HG02763 (cell line): Measurements from ENCODE around the gene RTN4R.

ENCODE experiments used
- ATAC-seq: cut with Tn5 transposase; IDR thresholded peaks from one replicate; pipeline ENCODE4 v1.9.1; 2021; ENCODE audit warnings: mild to moderate bottlenecking, moderate library complexity; ENCODE audit not compliant: unreplicated experiment

RTN4R gene

GRCh38 chr22:20231514-20232236, 36.4 kb downstream of the RTN4R start:
- ATAC-seq, result no peak

GRCh38 chr22:20230777-20231420, 37.2 kb downstream of the RTN4R start:
- ATAC-seq, result no peak

- no peak for ATAC-seq
Observed at GRCh38 chr22:20229916-20230775, 38.0 kb downstream of the RTN4R start.

GRCh38 chr22:20228939-20229272, 39.2 kb downstream of the RTN4R start:
- no peak for ATAC-seq

GRCh38 chr22:20228055-20228938, 39.8 kb downstream of the RTN4R start:
- ATAC-seq, result no peak

DNA sequence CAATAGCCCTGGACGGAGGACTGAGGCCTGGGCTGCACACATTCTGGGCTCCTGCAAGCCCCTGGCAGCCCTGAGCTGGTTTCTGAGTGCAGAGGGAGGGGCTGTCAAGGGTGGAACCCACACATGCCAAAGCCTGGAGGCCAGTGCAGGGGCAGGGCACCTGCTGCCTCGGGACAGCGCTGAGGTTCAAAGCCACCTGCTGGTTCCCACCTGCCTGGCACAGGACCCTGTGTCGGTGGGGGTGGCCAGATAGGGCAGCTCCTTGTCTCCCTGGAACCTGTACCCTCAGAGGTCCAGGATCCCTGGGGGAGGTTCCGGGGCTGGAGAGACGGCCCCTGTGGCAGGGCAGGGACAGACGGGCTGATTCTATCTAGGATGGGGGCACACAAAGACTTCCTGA, 40.8 kb downstream of the RTN4R start:
- ATAC-seq, result no peak

DNA sequence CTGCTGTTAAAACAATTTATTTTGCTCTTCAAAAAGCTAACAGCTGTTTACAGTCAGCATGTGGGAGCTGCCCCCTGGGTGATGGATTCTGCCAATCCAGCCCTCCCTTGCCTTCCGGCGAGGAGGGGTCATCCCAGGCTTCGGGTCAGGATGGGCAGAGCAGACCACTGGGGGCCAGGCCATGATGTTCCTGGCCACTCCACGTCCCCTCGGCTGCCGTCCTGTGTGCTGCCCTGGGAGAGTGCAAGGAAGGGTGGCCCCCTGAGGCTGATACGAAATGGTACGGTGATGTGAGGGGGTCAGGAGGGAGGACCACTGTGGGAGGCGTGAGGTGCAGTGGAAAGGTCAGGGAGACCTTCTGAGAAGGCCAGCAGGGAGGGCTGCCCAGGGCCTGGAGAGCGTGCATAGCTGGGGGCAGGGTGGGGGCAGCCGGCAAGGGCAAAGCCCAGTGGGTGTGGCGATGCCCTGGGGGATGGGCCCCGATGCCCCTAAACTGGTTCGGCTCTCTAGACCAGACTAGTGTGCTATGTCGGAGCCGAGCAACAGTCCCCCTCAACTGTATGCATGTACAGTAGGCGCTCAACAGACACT, 41.3 kb downstream of the RTN4R start:
- no peak for ATAC-seq

- ATAC-seq, result no peak
Observed at GRCh38 chr22:20226077-20226716, 41.9 kb downstream of the RTN4R start.

- ATAC-seq, result no peak
Observed at GRCh38 chr22:20225693-20225966, 42.5 kb downstream of the RTN4R start.

DNA sequence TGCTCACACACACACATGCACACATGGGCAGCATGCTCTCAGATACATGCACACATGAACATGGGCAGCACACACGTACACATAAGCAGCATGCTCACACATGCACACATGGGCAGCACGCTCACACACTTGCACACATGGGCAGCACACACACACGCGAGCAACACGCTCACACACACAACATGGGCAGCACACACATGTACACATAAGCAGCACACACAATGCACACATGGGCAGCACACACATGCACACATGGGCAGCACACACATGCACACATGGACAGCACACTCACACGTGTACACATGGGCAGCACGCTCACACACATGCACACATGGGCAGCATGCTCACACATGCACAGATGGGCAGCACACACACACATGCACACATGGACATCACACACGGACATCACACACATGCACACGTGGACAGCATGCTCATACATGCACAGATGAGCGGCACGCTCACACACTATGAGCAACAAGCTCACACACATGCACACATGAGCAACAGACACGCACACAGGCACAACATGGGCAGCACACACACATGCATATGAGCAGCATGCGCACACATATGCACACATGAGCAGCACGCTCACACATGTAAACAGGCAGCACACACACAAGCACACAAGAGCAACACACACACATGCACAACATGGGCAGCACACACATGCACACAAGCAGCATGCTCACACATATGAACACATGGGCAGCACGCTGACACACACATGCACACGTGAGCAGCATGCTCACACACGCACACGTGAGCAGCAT, 43.0 kb downstream of the RTN4R start:
- no peak for ATAC-seq

- no peak for ATAC-seq
Observed at GRCh38 chr22:20224256-20224626, 43.9 kb downstream of the RTN4R start.

DNA sequence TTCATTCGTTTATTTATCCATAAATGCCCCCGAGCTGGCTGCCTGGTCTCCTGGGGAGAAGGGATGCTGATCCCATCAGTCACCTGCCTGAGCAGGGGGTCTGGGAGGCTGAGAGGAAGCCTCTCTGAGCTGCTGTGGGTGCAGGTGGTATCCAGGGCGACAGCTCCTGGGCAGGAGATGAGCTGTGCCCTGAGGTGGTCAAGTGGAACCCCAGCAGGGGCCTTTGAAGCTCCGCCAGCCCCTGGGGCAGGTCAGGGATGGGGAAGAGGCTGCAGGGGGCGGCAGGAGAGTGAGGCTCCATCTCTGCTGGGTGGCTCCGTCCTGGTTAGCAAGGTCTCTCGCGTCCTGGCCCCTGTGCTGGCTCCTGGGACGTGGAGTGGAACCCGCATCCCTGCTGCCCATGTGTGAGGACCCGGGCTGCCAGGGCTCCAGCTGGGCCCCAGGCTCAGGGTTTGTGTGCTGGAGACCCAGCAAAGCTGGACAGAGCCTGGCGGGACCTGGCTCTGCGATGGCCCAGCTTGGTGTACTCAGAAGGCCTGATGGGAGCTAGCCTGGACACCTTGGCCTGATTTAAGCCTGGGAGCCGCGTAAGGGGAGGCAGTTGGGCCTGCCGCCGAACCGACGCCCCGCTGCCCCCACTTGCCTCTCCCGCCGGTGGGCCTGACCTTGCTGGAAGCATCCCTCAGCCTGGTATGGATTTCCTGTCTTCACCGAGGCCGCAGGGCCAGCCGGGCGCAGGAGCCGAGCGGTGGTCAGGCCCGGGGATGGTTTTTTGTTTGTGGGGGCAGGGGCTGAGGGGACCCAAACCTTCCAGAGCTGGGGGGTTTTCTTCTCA, 44.5 kb downstream of the RTN4R start:
- ATAC-seq, result no peak

DNA sequence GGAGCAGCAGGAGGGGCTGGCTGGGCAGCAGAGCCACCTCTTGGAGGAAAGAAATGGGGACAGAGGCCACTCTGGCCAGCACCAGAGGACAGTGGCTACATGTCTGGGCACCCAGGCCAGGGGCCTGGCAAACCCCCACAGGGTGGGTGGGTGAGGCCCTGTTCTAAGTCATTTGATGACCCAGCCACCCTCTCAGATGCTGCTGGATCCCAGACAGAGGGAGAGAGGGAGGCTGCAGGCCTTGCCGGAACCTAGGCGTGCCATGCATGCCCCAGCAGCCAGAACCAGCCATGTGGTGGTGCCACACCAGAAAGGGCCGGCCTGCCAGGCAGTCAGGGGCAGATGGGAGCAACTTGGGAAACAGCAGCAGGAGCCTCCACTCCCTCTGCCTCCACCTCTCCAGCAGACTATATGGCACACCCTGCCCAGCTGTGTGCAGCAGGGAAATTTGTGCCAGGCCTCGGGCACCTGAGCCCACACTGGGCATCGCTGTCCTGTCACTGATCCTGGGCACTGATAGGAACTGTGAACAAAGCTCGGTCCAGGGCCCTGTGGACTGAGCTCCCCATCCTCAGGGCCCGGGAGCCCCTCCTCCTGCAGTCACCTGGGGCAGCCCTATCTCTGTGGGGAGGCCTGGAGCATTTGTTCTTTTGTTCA, 45.2 kb downstream of the RTN4R start:
- ATAC-seq, result no peak

DNA sequence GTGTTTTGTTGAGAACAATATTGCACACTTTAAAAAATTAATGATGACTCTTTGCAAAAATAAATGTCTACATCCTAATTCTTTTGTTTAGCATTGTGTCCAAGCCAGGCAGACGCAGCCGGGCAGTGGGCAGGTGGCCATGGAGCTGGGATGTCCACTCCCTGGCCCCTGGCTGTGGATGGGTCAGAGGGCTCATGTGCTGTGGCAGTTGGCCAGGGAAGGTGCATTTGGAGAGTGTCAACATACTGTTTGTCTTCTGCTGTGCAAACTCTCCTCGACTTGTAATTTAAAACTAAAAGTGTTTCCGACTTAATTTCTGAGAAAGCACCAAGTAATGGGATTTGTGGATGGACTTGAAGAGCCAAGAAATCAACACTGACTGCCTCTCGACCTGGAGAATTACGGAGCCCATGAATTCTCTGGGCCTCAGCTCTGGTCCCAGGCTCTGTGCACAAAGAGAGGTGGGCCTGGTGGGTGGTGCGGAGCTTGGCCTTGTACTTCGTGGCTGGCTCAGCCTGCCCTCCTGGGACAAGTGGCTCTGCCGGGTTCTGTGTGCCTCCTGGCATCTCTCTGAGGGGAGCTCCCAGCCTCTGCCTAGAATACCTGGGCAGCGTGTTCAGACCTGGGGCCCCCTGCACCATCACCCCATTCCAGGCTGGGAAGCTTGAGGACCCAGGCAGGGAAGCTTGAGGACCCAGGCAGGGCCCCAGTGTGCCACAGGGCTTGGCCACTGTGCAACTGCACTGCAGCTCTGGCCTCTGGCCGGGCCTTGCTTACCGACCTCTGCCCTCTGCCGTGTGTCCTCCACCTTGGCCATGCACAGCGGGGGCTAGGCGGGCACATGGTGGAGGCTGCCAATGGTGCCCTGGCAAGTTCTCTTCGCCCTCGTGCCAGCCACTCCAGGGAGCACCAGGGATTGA, 46.4 kb downstream of the RTN4R start:
- no peak for ATAC-seq

GRCh38 chr22:20220629-20221026, 47.5 kb downstream of the RTN4R start:
- ATAC-seq, result no peak

DNA sequence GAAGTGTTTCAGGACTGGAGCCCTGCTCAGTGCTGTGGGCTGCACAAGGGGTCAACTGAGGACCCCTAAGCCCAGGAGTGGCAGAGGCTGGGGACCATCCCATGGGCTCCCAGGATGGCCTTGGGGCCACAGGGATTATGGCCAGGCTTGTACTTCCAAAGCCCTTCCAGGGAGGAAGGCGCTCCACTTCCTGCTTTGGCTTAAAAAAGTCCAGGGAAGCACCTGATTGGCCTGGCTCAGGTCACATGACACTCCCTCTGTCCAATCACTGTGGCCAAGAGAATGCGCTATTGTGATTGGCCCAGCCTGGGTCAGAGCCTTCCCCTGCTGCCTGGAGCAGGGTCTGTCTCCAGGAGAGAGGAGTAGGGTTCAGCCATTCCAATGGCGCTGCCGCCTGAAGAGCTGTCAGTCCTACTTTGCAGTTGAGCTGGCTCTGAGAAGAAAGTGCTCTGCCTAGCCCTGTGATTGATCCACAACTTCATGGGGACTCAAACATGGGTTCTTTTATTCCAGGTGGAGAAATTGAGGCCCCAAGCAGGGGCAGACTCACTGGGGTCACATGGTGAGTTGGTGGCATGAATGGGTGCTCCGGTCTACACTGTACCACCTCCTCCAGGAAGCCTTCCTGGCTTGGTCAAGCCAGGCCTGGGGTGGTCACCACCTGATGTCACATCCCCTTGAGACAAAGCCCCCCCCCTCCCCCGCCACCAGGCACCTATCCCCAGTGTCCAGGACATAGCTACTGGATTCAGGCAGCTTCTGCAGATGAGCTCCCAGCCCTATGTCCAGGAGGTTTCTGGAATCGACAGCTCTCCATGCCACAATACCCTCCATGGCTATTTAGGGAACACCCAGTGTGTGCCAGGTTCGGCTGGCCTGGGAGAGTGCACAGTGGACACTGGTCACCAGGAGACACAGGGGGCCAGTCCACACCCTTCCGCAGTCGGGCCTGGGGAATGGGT, 48.2 kb downstream of the RTN4R start:
- ATAC-seq, result no peak
